NCI-H1092 treated with DMSO at 0.1 percent for 48 hours (cell line): Measurements from ENCODE around the gene FAM89A.
"Not testable (repeated sequence)": the region's sequence is repeated elsewhere in the genome, so short reads cannot be mapped to it uniquely, and the experiment has no call there.

Experiments used
- DNase-seq: peaks from one replicate; lab custom pipeline; 2025; lab: John Stamatoyannopoulos, UW

The FAM89A gene

DNA sequence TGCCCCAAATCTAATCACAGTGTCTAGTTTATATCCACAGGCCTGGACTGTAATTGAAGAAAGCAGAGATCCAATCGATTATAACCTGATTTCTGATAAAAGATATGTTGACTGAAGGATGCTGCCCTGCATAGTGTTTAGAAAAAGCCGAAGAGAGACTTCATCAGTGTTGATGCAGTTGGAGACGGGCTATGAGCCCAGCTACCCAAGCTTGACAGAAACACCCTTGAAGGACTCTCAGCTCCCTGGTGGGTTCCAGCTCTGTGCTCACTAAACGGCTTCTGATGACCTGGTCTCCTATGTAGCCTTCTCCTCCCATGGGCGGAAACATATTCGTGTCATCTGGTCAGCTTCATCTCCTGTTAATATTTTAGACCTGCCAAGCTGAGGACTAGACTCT, 10.2 kb downstream of the FAM89A start:
- no peak for DNase-seq

DNA sequence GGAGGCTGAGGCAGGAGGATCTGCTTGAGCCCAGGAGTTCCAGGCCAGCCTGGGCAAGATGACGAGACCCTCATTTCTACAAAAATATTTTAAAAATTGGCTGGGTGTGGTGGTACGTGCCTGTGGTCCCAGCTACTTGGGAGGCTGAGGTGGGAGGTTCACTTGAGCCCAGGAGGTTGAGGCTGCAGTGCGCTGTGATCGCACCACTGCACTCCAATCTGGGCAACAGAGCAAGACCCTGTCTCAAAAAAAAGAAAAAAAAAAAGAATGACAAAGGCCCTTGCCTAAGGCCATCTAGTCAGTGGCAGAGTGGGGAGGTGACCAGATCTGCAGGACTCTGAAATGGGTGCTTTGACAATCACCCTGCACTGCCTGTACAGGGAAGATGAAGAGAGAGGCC, 10.8 kb downstream of the FAM89A start:
- DNase-seq: not testable (repeated sequence)

- DNase-seq: no peak
Observed at GRCh38 chr1:231028682-231029081, 11.4 kb downstream of the FAM89A start.

DNA sequence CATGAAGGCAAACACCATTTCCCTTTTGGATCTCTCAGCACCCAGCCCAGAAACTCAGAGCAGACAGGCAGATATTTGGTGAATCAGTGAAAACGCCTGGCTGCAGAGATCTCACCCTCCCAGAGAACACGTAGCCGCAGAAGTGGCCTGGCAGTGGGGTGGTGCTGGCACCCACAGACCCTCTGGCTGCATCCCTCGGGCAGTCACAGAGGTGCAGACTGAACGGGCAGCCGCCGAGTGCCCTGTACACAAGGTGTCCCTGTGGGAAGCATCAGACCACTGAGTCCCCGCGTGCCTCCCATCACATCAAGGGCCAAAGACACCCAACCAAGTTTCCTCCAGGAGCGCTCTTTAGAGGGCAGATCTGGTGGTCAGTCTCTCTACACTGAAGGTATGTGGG, 12.1 kb downstream of the FAM89A start:
- DNase-seq: no peak

DNA sequence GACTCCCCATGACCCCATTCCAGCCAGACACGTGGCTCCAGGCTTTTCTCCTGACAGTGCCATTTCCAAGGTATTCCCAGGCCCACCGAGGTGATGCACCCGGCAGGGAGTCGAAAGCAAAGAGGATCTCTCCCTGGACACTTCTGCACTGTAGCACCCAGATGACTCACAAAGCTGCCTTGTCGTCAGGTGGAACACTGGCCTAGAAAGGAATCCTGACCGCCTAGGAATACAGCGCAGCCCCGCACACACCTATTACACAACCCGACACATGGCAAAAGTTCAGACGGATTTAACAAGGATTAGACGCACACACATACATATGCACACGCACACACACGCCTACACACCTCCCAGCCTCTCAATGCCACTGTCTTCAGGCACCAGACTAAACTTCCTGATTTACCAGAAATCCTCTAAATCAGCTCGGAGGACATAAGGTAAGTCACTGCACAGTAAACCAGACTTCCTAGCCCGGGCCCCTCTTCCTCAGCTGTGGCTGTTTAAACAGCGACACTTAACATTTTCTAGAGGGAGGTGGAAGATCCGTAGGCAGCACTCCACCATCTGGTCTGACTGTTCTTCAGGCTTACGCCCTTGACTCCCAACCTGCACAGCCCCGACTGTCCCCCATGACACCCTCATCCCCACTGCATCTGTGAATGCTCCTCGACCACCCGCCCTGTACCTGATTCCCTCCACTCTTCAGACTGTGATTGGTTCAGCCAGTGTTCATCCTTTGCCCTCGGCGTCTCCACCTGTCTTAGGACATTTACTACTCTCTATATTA, 12.7 kb downstream of the FAM89A start:
- DNase-seq: no peak

GRCh38 chr1:231026576-231026975, 13.5 kb downstream of the FAM89A start:
- no peak for DNase-seq

DNA sequence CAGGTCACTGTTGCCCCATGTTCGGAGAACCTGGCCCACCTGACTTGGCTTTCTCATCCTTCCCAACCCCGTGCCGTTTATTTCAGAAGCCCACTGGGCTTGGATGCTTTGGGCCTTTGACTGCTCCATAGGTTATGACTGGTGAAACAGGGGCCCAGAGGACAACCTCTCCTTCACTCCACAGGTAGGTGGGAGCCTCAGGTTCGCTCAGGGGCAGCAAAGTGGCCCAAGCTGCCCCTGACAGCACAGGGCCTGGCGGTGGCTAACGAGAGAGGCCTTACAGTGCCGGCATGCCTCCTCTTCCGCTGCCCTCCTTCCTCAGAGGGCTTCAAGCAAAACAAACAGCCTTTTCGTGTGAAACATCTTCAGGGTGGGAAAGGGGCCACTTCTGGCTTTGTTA, 16.9 kb downstream of the FAM89A start:
- DNase-seq: no peak

GRCh38 chr1:231022543-231022942, 17.5 kb downstream of the FAM89A start:
- not testable (repeated sequence) for DNase-seq

DNA sequence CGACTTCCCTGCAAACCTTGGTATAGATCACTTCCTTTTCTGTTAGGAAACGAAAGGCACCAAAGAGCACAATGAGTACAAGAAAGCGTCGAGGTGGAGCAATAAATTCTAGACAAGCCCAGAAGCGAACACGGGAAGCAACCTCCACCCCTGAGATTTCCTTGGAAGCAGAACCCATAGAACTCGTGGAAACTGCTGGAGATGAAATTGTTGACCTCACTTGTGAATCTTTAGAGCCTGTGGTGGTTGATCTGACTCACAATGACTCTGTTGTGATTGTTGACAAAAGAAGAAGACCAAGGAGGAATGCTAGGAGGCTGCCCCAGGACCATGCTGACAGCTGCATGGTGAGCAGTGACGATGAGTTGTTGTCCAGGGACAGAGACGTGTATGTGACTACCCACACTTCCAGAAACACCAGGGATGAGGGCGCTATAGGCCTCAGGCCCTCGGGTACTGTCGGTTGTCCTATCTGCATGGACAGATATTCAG, 18.5 kb downstream of the FAM89A start:
- no peak for DNase-seq

DNA sequence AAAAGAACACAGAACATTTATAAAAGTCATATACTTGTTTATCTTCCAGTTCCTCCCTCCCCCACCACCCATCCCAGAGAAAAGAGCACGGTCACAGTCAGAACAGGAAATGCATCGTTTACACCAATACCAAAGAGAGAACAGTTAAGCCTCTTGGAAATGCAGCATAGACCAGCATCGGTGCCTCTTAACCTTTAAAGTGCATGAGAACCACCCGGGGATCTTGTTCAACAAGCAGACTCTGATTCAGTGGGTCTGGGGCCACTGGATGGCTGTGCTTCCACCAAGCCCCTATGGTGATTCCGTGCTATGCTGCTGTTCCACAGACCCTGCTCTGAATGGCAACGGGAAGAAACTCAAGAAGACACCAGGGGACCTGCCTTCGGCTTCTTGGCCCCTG, 19.2 kb downstream of the FAM89A start:
- no peak for DNase-seq

- DNase-seq: no peak
Observed at GRCh38 chr1:231020139-231020601, 19.9 kb downstream of the FAM89A start.

DNA sequence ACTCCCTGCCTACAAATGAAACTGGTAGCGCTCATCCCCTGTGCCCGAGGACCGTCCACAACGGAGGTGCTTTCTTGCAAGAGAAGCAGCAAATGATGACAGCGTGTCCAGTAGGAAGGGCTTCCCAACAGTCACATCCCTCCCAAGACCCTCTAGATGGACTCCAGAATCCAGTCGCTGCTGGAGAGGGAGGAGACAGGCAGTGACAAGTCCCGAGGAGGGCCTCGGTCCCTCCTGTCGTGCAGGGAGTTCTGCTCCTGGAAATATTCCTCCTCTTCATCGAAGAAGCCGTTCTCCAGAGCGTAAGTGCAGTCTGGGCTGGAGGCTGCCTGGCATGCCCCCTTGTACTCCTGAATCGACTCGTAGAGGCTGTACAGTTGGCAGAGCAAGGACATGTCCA, 20.3 kb downstream of the FAM89A start:
- no peak for DNase-seq

- DNase-seq: no peak
Observed at GRCh38 chr1:231016966-231017365, 23.1 kb downstream of the FAM89A start.

GRCh38 chr1:231016234-231016633, 23.8 kb downstream of the FAM89A start:
- DNase-seq: no peak

DNA sequence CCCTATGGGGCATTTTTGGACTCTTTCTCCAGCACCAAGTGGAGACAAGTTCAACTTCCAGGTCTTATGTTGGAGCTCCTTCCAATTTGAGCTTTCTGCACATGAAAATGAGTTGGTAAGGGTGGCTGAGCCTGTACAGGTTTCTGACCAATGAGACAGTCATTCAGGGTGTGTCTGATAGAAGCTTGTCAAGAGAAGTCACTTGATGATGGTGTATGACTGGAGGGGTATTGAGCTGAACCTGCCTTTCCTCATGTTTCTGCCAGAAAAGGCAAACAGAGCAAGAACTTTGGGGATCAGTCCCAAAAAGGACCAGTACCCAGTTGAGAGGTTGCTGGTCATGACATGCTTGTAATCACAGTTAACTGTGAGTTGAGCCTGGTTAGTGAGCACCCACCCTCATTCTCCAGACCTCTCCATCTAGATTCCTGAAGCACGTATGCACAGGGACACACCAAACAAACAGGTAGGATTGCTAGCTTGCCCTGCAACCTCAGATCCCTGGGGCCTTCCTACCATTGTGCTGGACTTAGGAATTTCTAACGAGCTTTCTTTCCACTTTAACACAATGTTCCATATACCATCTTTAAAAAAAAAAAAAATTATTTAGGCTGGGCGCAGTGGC, 26.6 kb downstream of the FAM89A start:
- DNase-seq: no peak

GRCh38 chr1:231011963-231012362, 28.1 kb downstream of the FAM89A start:
- DNase-seq: no peak

DNA sequence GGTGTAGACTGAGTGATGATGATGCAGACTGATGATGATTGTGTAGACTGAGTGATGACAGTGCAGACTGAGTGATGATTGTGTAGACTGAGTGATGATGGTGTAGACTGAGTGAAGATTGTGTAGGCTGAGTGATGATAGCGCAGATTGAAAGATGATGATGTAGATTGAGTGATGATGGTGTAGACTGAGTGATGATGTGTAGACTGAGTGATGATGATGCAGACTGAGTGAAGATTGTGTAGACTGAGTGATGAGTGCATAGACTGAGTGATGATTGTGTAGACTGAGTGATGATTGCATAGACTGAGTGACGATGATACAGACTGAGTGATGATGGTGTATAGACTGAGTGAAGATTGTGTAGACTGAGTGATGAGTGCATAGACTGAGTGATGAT, 28.7 kb downstream of the FAM89A start:
- no peak for DNase-seq

GRCh38 chr1:231007535-231007934, 32.5 kb downstream of the FAM89A start:
- DNase-seq: not testable (repeated sequence)

DNA sequence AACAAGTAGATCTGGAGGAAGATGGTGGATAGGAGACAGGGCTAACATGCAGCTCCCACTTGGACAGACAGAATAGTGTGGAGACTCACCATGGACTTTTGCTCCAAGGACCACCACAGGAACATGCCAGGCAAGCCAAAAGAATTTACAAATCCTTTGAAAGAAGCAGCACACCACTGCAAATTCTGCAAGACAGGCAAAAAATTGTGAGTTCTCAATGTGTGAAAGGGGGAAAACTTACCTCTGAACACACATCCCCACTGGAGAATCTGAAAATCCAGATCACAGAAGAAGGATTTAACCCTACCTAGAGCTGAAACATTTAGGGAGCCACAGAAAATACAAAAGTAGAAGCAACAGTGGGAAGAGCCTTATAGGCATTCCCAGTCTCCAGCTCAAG, 38.2 kb downstream of the FAM89A start:
- no peak for DNase-seq

GRCh38 chr1:231000639-231001038, 39.4 kb downstream of the FAM89A start:
- DNase-seq: no peak

- no peak for DNase-seq
Observed at GRCh38 chr1:231000201-231000600, 39.9 kb downstream of the FAM89A start.

DNA sequence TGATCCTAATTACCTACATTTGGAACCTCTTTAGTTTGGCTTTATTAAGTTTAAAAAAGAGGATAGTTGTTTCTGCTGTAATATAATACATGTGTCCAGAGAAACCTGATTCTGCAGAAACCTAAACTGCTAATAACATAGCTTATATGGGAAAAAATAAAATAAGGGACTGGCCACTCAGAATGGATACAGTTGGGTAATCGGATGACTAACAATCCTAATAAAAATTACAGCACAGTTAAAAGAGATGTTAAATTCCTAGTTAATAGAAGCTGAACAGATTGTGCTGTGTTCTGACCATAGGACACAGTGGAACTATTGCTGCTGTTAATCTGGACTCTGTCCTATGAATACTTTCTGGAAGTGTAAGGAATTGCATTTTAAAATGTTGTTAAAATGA, 45.2 kb downstream of the FAM89A start:
- no peak for DNase-seq

- peak; percentile 10 for DNase-seq
Observed at GRCh38 chr1:230992100-230992774, 47.8 kb downstream of the FAM89A start.
